GM21447 (cell line): Measurements from ENCODE around the gene FCRLB.
"Not testable (repeated sequence)": the region's sequence is repeated elsewhere in the genome, so short reads cannot be mapped to it uniquely, and the experiment has no call there.

Experiments used
- ATAC-seq: cut with Tn5 transposase; IDR thresholded peaks from one replicate; pipeline ENCODE4 v1.9.1; 2021; ENCODE audit not compliant: unreplicated experiment

Gene FCRLB

GRCh38 chr1:161738627-161739287, 17.4 kb downstream of the FCRLB start:
- peak; percentile 68 for ATAC-seq

- peak; percentile 27 for ATAC-seq
These were observed 18.7 kb downstream of the FCRLB start for GRCh38 chr1:161739865-161740566.

- ATAC-seq = no peak
These were observed 19.6 kb downstream of the FCRLB start for GRCh38 chr1:161740921-161741320.

GRCh38 chr1:161743231-161743630, 21.9 kb downstream of the FCRLB start:
- ATAC-seq = no peak

GRCh38 chr1:161747801-161748200, 26.5 kb downstream of the FCRLB start:
- no peak for ATAC-seq

- peak; percentile 96 for ATAC-seq
These were observed 28.4 kb downstream of the FCRLB start, which contains the start of gene DUSP12 for GRCh38 chr1:161749509-161750407. TSS of gene DUSP12 (plus strand) at chr1:161749786. CDS start at chr1:161749802, 16 bp downstream.

- no peak for ATAC-seq
These were observed 42.3 kb downstream of the FCRLB start for GRCh38 chr1:161763522-161764098.

- peak; percentile 79 for ATAC-seq
These were observed 45.0 kb downstream of the FCRLB start, which contains the start of gene ATF6 for GRCh38 chr1:161766102-161766981. TSS of gene ATF6 (plus strand) at chr1:161766320. CDS start at chr1:161766361, 41 bp downstream.

- no peak for ATAC-seq
These were observed 47.1 kb downstream of the FCRLB start for GRCh38 chr1:161768461-161768860.

GRCh38 chr1:161768986-161769672, 47.8 kb downstream of the FCRLB start:
- no peak for ATAC-seq

GRCh38 chr1:161769673-161770045, 48.3 kb downstream of the FCRLB start:
- ATAC-seq = not testable (repeated sequence)

- ATAC-seq = no peak
These were observed 48.9 kb downstream of the FCRLB start for GRCh38 chr1:161770250-161770649.

- no peak for ATAC-seq
These were observed 49.8 kb downstream of the FCRLB start for GRCh38 chr1:161771161-161771560.

GRCh38 chr1:161771973-161772372, 50.6 kb downstream of the FCRLB start:
- ATAC-seq = no peak

GRCh38 chr1:161772397-161772796, 51.1 kb downstream of the FCRLB start:
- no peak for ATAC-seq

GRCh38 chr1:161773791-161774190, 52.4 kb downstream of the FCRLB start:
- no peak for ATAC-seq

- ATAC-seq = no peak
These were observed 55.9 kb downstream of the FCRLB start for GRCh38 chr1:161777261-161777660.
